GM21360 (cell line): ENCODE results near the gene PRSS12.
"Not testable (repeated sequence)": the region's sequence is repeated elsewhere in the genome, so short reads cannot be mapped to it uniquely, and the experiment has no call there.

Experiments used
- ATAC-seq: cut with Tn5 transposase; IDR thresholded peaks from one replicate; pipeline ENCODE4 v1.9.1; 2021; ENCODE audit warnings: mild to moderate bottlenecking, moderate library complexity; ENCODE audit not compliant: unreplicated experiment

Gene PRSS12

GRCh38 chr4:118279328-118279727 lies 73.5 kb downstream of the PRSS12 start:
- no peak for ATAC-seq

GRCh38 chr4:118278473-118279274 lies 74.1 kb downstream of the PRSS12 start:
- ATAC-seq: peak; percentile 76

GRCh38 chr4:118277243-118277642 lies 75.6 kb downstream of the PRSS12 start:
- ATAC-seq: no peak

GRCh38 chr4:118276580-118276979 lies 76.2 kb downstream of the PRSS12 start:
- ATAC-seq: no peak

GRCh38 chr4:118273642-118274041 lies 79.2 kb downstream of the PRSS12 start:
- no peak for ATAC-seq

- no peak for ATAC-seq
Measured at GRCh38 chr4:118271788-118272187, 81.0 kb downstream of the PRSS12 start.

- ATAC-seq: peak; percentile 48
Measured at GRCh38 chr4:118270492-118270891, 82.3 kb downstream of the PRSS12 start.

GRCh38 chr4:118268780-118269179 lies 84.0 kb downstream of the PRSS12 start:
- no peak for ATAC-seq

- not testable (repeated sequence) for ATAC-seq
Measured at GRCh38 chr4:118266145-118266496, 86.7 kb downstream of the PRSS12 start.

- ATAC-seq: peak; percentile 60
Measured at GRCh38 chr4:118265312-118266144, 87.3 kb downstream of the PRSS12 start.

GRCh38 chr4:118264096-118264495 lies 88.7 kb downstream of the PRSS12 start:
- ATAC-seq: no peak

- no peak for ATAC-seq
Measured at GRCh38 chr4:118260309-118260708, 92.5 kb downstream of the PRSS12 start.

GRCh38 chr4:118259111-118259510 lies 93.7 kb downstream of the PRSS12 start:
- ATAC-seq: no peak

- ATAC-seq: no peak
Measured at GRCh38 chr4:118254368-118254767, 98.4 kb downstream of the PRSS12 start.

GRCh38 chr4:118249890-118250289 lies 102.9 kb downstream of the PRSS12 start:
- ATAC-seq: no peak

- no peak for ATAC-seq
Measured at GRCh38 chr4:118237531-118237930, 115.3 kb downstream of the PRSS12 start.

GRCh38 chr4:118235566-118236120 lies 117.2 kb downstream of the PRSS12 start:
- ATAC-seq: no peak
